Stimulated activated CD4-positive, alpha-beta T cell treated with anti-CD3 and anti-CD28 coated beads, Interleukin-2, amount 100 ng/mL, for 48 hours (primary cell): ENCODE data around the gene APBB2.

Experiments used
- DNase-seq, 2 donors: peaks; one replicate each; pipeline ENCODE4 v3.0.0-alpha.2; 2020

APBB2 gene

GRCh38 chr4:41215155-41215554, 813 bp upstream of the APBB2 start:
- DNase-seq, result no peak

GRCh38 chr4:41214825-41215146, 444 bp upstream of the APBB2 start:
- DNase-seq, result no peak

GRCh38 chr4:41213625-41214135, 662 bp downstream of the APBB2 start:
- no peak for DNase-seq

GRCh38 chr4:41212616-41213203, 1.6 kb downstream of the APBB2 start:
- no peak for DNase-seq

GRCh38 chr4:41211951-41212615, 2.3 kb downstream of the APBB2 start:
- no peak for DNase-seq

- DNase-seq, result no peak
Observed at GRCh38 chr4:41209901-41210300, 4.4 kb downstream of the APBB2 start.

- no peak for DNase-seq
Observed at GRCh38 chr4:41209187-41209586, 5.2 kb downstream of the APBB2 start.

- DNase-seq, result no peak
Observed at GRCh38 chr4:41207291-41207831, 7.0 kb downstream of the APBB2 start.

- no peak for DNase-seq
Observed at GRCh38 chr4:41205854-41206460, 8.4 kb downstream of the APBB2 start.

GRCh38 chr4:41205130-41205529, 9.2 kb downstream of the APBB2 start:
- no peak for DNase-seq

- no peak for DNase-seq
Observed at GRCh38 chr4:41204400-41204978, 9.9 kb downstream of the APBB2 start.

- DNase-seq, result no peak
Observed at GRCh38 chr4:41203841-41204240, 10.5 kb downstream of the APBB2 start.

GRCh38 chr4:41202820-41203568, 11.3 kb downstream of the APBB2 start:
- no peak for DNase-seq

GRCh38 chr4:41202356-41202755, 12.0 kb downstream of the APBB2 start:
- DNase-seq, result no peak

GRCh38 chr4:41200486-41201017, 13.8 kb downstream of the APBB2 start:
- DNase-seq, result no peak

GRCh38 chr4:41199788-41200187, 14.6 kb downstream of the APBB2 start:
- no peak for DNase-seq

- DNase-seq, result no peak
Observed at GRCh38 chr4:41197996-41198395, 16.3 kb downstream of the APBB2 start.

GRCh38 chr4:41197495-41197894, 16.8 kb downstream of the APBB2 start:
- DNase-seq, result no peak

GRCh38 chr4:41196633-41197332, 17.6 kb downstream of the APBB2 start:
- DNase-seq, result no peak

- no peak for DNase-seq
Observed at GRCh38 chr4:41192136-41192535, 22.2 kb downstream of the APBB2 start.

- DNase-seq, result no peak
Observed at GRCh38 chr4:41189666-41190065, 24.7 kb downstream of the APBB2 start.

GRCh38 chr4:41189076-41189475, 25.3 kb downstream of the APBB2 start:
- DNase-seq, result no peak
